OCI-LY3 (cell line): ENCODE data around the gene WNT11.

Source experiments
- H2AFZ ChIP-seq: fragments of 200-600, 300-600 bp; shearing (Covaris generic); 2 replicates; pipeline ENCODE4 v1.6.0; 2014; ENCODE audit warnings: antibody characterized with exemption, low read depth, low read length
- H3K27ac ChIP-seq: fragments of 200-600, 300-600 bp; sonication (generic); 2 replicates; pipeline ENCODE4 v1.5.1; 2014; ENCODE audit warnings: mild to moderate bottlenecking, low read length, moderate library complexity, mixed read lengths
- H3K27me3 ChIP-seq: fragments of 200-600, 300-600 bp; sonication (generic); 2 replicates; pipeline ENCODE4 v1.6.1; 2014; ENCODE audit warnings: low read depth, low read length, mixed read lengths
- H3K36me3 ChIP-seq: fragments of 200-600, 300-600 bp; sonication (generic); replicated peaks from 2 replicates; pipeline ENCODE3; 2014; ENCODE audit warnings: low read depth, low read length, mixed read lengths
- H3K4me1 ChIP-seq: fragments of 300-600, 200-600 bp; sonication (generic); 2 replicates; pipeline ENCODE4 v1.6.1; 2014; ENCODE audit warnings: low read length, mixed read lengths
- H3K4me2 ChIP-seq: fragments of 200-600, 300-600 bp; sonication (generic); 2 replicates; pipeline ENCODE4 v1.6.1; 2014; ENCODE audit warnings: low read length, mixed read lengths
- H3K4me3 ChIP-seq: fragments of 300-600, 200-600 bp; sonication (generic); 2 replicates; pipeline ENCODE4 v1.5.1; 2014; ENCODE audit warnings: antibody characterized with exemption, mild to moderate bottlenecking, low read length, moderate library complexity
- H3K79me2 ChIP-seq: fragments of 300-600, 200-600 bp; shearing (Covaris generic); 2 replicates; pipeline ENCODE4 v1.6.1; 2014; ENCODE audit warnings: mild to moderate bottlenecking, low read length, mixed read lengths
- H3K9ac ChIP-seq: fragments of 300-600, 200-600 bp; shearing (Covaris generic); 2 replicates; pipeline ENCODE4 v1.6.0; 2014; ENCODE audit warnings: mild to moderate bottlenecking, low read length, moderate library complexity
- H3K9me3 ChIP-seq: fragments of 200-600, 300-600 bp; shearing (Covaris generic); 2 replicates; pipeline ENCODE4 v1.6.1; 2014; ENCODE audit warnings: low read length, mixed read lengths; ENCODE audit not compliant: insufficient read depth
- H4K20me1 ChIP-seq: fragments of 200-600, 300-600 bp; sonication (generic); 2 replicates; pipeline ENCODE4 v1.6.1; 2016; ENCODE audit warnings: low read length, mixed read lengths; ENCODE audit not compliant: insufficient read depth
- EZH2phosphoT487 ChIP-seq: fragments of 200-600 bp; shearing (Covaris generic); IDR thresholded peaks from 2 replicates; pipeline ENCODE4 v1.6.1; 2018; ENCODE audit warnings: antibody characterized with exemption, mixed run types, low read depth
- TF ChIP-seq, protein P1 (sequence below): fragments of 200-600, 300-600 bp; sonication (generic); IDR thresholded peaks from 2 replicates; pipeline ENCODE4 v1.5.1; 2014; ENCODE audit warnings: antibody characterized with exemption, low read length, low read depth

The WNT11 gene

DNA sequence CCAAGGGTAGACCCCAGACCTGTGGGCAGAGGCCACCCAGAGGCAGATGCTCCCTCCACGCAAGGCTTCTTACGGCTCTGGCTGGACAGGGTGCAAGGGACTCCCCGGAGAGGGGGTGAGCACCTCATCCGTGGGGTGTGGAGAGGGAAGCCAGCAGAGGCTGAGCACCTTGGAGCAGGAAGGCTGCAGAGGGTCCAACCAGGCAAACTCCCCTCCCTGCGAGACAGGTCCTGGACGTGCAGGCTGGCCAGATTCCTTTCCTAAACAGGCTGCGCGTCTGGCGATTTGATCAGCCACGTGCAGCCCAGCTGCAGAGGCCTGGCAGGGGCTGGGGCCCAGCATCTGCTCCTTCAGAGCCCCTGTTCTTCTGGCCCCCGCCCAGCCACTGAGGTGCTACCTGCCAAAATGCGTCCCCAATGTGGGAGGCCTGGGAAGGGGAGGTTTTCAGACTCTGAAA is 49.3 kb downstream of the WNT11 start:
- no peaks in the 10 kb centered on the region for H3K36me3 ChIP-seq
- no peak overlapping the region for H3K4me2 ChIP-seq
- H3K27ac ChIP-seq, result no peak overlapping the region
- no peak overlapping the region for H3K9ac ChIP-seq
- H4K20me1 ChIP-seq, result no peaks in the 10 kb centered on the region
- no peaks in the 10 kb centered on the region for H3K9me3 ChIP-seq
- TF ChIP-seq EZH2phosphoT487, result no peak
- TF ChIP-seq, protein P1, sequence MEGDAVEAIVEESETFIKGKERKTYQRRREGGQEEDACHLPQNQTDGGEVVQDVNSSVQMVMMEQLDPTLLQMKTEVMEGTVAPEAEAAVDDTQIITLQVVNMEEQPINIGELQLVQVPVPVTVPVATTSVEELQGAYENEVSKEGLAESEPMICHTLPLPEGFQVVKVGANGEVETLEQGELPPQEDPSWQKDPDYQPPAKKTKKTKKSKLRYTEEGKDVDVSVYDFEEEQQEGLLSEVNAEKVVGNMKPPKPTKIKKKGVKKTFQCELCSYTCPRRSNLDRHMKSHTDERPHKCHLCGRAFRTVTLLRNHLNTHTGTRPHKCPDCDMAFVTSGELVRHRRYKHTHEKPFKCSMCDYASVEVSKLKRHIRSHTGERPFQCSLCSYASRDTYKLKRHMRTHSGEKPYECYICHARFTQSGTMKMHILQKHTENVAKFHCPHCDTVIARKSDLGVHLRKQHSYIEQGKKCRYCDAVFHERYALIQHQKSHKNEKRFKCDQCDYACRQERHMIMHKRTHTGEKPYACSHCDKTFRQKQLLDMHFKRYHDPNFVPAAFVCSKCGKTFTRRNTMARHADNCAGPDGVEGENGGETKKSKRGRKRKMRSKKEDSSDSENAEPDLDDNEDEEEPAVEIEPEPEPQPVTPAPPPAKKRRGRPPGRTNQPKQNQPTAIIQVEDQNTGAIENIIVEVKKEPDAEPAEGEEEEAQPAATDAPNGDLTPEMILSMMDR, result no peak
- no peaks in the 10 kb centered on the region for H3K79me2 ChIP-seq
- 0 out of 2 replicates have a peak, but pooled peaks cover 4% of the 10 kb centered on the region for H3K27me3 ChIP-seq
- H3K4me3 ChIP-seq, result no peak overlapping the region
- H3K4me1 ChIP-seq, result peaks cover 18% of the 10 kb centered on the region
- no peak overlapping the region for H2AFZ ChIP-seq

GRCh38 chr11:76155500-76156227 is 50.6 kb downstream of the WNT11 start:
- Histone ChIP-seq H3K9me3 (no peaks in the 10 kb centered on the region), H3K79me2 (no peaks in the 10 kb centered on the region), H2AFZ (no peak overlapping the region), H3K4me1 (peaks cover 22% of the 10 kb centered on the region), H3K4me2 (no peak overlapping the region), H3K9ac (no peak overlapping the region), H3K27me3 (0 out of 2 replicates have a peak, but pooled peaks cover 4% of the 10 kb centered on the region), H4K20me1 (no peaks in the 10 kb centered on the region), H3K4me3 (no peak overlapping the region), H3K36me3 (no peaks in the 10 kb centered on the region), H3K27ac (no peak overlapping the region)
- TF ChIP-seq, protein P1, result no peak
- TF ChIP-seq EZH2phosphoT487, result no peak

DNA sequence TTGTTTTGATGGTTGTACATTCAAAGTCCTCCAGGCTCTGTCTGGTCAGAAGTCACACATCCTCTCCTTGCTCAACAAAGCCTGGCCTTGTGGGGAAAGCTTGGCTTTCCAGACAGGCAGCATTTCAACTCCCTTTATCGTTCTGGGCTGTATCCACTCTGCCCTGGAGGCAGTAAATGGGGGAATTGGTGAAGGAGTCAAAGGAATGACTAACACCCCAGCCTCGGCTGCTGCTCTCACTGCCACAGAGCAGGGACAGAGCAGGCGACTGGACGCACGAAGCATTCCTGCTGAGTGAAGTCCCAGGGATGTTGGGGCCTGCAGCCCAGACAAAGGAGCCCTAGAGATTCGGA is 52.8 kb downstream of the WNT11 start:
- Histone ChIP-seq H3K9ac (0 out of 2 replicates have a peak overlapping the region, but pooled peaks have one; percentile 1), H4K20me1 (no peaks in the 10 kb centered on the region), H3K4me3 (peak overlapping the region; percentile 71; the same call in 1 of the 2 replicates), H2AFZ (peak overlapping the region; percentile 100; the same call in 1 of the 2 replicates), H3K27ac (no peak overlapping the region), H3K27me3 (0 out of 2 replicates have a peak, but pooled peaks cover 4% of the 10 kb centered on the region), H3K9me3 (no peaks in the 10 kb centered on the region), H3K36me3 (no peaks in the 10 kb centered on the region), H3K79me2 (no peaks in the 10 kb centered on the region), H3K4me2 (peak overlapping the region; percentile 95), H3K4me1 (peaks cover 22% of the 10 kb centered on the region)
- TF ChIP-seq, protein P1, result no peak
- TF ChIP-seq EZH2phosphoT487, result no peak

GRCh38 chr11:76152741-76153570 is 53.3 kb downstream of the WNT11 start:
- Histone ChIP-seq H3K9ac (peak overlapping the region; percentile 75), H3K4me1 (peaks cover 27% of the 10 kb centered on the region), H3K9me3 (no peaks in the 10 kb centered on the region), H3K4me3 (peak overlapping the region; percentile 71), H3K27ac (peak overlapping the region; percentile 21; the same call in 1 of the 2 replicates), H3K27me3 (no peaks in the 10 kb centered on the region), H3K79me2 (no peaks in the 10 kb centered on the region), H3K36me3 (no peaks in the 10 kb centered on the region), H2AFZ (peak overlapping the region; percentile 100), H4K20me1 (no peaks in the 10 kb centered on the region), H3K4me2 (peak overlapping the region; percentile 95)
- no peak for TF ChIP-seq EZH2phosphoT487
- TF ChIP-seq, protein P1, result no peak
